HG03354 (cell line): ENCODE results near the gene EPB41L2.

Experiments
- ATAC-seq: cut with Tn5 transposase; IDR thresholded peaks from one replicate; pipeline ENCODE4 v1.9.1; 2021; ENCODE audit warnings: mild to moderate bottlenecking; ENCODE audit not compliant: unreplicated experiment, poor library complexity, severe bottlenecking

Gene EPB41L2

DNA sequence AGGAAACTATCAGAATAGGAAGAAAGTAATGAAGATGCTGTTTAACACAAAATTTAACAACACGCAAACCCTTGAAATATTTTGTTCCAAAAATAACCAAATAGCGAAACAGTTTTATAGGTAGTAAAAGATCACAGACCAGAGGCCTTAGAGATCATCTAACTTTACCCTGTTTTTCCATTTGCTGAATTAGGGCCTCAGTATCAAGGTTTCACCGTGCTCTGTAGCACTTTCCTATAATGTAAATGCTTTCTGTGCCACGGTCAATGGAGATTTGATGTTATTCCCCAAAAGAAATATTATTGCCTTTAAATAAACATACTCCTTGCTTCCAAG is 23.7 kb downstream of the EPB41L2 start:
- ATAC-seq: no peak

GRCh38 chr6:131038597-131039344 is 24.3 kb downstream of the EPB41L2 start:
- no peak for ATAC-seq

DNA sequence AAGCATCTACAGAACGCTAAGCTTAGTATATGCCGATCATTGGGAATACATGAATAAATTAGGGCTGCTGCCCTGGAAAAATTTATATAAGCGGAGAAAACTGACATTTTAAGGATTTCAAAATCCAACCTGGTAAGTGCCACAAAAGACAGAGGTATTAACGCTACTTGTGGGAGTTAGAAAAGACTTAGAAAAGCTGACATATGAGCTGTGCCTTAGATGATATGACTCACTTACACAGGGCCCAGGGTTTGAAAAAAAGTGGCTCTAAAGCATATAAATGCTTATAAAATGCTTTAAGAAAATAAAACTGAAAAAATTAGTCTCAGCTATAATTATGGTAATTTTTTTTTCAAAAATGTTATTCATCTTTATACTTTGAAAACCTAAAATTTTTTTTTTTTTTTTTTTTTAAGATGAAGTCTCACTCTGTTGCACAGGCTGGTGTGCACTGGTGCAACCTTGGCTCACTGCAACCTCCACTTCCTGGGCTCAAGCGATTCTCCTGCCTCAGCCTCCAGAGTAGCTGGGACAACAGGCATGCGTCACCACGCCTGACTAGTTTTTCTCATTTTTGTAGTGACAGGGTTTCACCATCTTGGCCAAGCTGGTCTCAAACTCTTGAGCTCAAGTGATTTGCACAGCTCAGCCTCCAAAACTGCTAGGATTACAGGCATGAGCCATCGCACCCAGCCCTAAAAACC is 25.7 kb downstream of the EPB41L2 start:
- no peak for ATAC-seq

DNA sequence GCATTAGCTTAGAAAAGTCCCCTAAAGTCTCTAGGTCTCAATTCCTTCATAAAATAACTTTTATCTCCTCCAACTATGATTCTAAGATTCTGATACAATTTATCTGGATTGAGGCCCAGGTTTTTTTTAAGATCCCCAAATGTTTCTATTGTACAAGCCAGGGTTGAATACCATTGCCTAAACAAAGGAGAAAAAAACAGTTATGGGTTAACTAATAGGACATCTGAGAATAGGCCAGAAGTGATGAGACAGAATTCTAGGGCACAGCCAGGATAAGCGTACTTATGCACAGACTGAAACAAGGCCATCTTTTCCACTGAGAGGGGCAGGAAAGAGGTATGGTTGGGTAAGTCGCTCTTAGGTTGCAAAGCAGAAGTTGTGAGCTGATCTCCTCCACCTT is 26.4 kb downstream of the EPB41L2 start:
- ATAC-seq: no peak

GRCh38 chr6:131036143-131036542 is 26.9 kb downstream of the EPB41L2 start:
- no peak for ATAC-seq

DNA sequence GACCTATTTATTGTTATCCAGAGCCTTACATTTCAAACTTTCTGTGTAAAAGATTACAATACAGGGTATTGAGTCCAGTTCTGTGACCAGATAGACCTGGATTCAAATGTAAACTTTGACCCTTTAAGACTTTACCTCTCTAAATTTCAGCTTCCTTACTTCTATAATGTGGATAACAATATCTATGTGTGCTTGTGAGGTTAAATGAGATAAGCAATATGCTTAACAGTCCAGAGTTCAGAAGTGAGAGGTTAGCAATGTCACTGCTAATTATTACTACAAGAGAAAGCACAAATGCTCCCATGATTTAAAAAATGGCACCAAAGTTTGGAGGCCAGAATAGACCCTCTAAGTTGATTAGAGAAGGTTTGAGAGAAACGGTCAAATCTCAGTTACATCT is 27.5 kb downstream of the EPB41L2 start:
- ATAC-seq: no peak

DNA sequence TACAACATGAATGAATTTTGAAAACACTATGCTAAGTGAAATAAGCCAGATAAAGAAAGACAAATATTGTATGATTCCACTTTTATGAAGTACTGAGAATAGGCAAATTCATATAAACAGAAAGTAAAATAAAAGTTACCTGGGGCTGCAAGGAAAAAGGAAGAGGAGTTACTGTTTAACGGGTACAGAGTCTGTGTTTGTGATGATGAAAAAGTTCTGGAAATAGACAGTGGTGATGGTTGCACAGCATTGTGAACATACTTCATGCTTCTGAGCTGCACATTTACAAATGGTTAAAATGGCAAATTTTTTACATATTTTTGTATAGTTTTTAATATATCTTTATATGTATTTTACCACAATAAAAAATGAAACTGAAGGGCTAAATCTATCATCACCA is 29.4 kb downstream of the EPB41L2 start:
- ATAC-seq: no peak

DNA sequence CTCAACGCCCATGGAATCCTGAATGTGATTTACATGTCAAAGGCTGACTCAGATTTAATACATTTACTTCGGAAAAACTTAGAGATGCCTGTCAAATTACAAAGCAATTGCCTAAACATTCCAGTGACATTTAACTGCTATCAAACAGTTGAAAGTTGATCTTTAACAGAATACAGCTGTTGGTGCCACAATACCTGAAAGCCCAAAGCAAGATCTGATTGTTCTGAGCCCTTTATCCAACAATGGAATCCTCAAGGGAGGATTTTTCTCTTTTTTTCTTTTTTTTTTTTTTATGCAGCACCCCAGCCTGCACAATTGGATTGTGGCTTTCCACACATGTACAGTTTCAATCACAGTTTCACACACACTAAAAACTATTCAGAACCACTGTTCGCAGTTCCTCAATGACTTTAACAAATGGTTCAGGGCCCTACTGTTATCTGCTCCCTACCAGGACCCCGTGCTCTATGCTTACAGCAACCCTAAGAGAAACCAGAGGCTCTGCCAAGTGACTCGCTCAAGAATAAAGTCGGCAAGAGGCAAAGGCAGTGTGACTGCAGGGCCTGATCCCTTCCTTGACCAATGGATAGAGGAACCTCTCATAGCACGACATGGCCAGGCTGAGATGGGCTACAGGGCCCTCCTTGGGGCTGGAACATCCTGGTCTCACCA is 33.3 kb downstream of the EPB41L2 start:
- peak; percentile 91 for ATAC-seq

DNA sequence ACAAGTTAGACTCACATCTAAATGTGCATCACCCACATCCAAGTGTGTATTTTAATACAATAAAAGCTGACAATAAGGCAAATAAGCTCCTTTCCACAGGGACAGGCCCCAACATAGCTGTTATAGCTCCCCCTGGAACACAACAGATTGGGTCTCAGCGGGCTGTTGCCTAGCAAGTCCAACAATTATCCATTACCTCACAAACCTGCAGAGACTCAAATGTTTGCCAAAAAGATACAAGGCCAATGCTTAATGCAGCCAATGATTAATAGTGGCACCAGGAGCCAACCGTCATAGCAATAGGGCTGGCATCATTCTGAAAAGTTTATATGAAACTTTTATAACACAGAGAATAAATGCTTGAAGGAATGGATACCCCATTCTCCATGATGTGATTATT is 35.7 kb downstream of the EPB41L2 start:
- ATAC-seq: no peak

GRCh38 chr6:131026243-131026642 is 36.8 kb downstream of the EPB41L2 start:
- no peak for ATAC-seq

DNA sequence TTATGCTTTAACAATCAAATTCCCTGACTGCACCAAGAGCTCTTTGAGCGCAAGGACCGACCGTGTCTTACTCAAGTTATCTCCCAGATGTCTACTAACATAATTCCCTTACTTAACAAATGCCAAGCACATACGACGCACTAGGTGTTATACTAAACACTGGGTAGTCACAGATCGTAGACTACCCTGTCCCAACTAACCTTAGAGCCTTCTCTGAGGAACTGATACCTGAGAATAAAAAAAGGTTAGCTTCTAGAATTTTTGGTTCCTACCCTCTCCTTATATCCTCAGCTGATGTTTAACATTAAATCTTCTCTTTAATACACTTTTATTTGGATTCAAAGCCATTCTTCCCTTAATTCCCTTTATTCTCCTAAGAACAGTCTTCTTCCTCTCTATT is 38.5 kb downstream of the EPB41L2 start:
- ATAC-seq: no peak

- ATAC-seq: no peak
Observed at GRCh38 chr6:131023834-131024504, 39.1 kb downstream of the EPB41L2 start.

- no peak for ATAC-seq
Observed at GRCh38 chr6:131022691-131023090, 40.4 kb downstream of the EPB41L2 start.

DNA sequence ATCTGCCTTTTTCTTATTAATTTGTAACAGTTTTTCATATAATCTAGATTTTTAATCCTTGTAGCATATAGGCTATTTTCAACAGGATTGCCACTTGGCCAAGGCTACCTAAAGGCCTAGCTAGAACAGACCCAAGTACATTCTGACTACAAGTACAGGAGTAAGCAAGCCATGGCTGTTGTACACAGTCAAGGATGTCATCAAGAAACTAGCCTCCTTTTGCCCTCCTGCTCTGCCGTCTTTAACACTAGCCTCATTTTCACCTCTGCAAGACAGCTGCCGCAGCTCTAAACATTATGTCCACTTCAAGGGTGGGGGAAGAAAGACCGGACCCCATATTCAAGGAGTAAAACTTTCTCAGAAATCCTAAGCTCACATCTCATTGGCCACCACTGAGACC is 45.1 kb downstream of the EPB41L2 start:
- no peak for ATAC-seq

- ATAC-seq: no peak
Observed at GRCh38 chr6:131015630-131016263, 47.3 kb downstream of the EPB41L2 start.

GRCh38 chr6:131015025-131015591 is 47.9 kb downstream of the EPB41L2 start:
- ATAC-seq: no peak

DNA sequence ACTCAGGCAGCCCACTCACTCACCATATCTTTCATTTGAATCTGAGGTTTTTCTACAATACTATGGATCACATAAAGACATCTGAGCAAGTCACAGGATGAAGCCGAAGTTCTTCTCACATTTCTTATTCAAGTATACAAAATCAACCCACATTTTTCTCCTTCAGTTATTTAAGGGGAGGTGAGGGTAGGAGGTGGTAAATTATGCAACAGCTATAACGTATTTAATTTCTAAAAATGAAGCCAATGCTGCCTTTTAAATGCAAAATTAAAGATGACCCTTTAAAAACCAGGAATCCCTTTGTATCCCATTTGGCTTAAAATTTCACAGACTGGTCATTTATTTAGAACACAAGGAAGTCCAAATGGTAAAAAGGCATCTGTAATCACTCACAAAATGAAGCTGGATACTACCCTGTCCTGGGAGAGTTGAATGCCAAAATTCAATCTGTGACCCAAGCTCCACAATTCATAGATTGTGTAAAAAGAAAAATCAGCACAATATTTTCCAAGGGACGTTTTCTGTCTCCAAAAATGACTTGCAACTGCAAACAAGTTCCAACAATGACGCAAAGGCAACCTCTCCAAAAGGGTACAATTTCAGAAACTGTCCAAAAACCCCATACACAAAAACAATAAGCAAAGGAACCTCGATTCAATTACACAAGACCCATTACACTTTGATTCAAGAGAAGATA is 48.8 kb downstream of the EPB41L2 start:
- ATAC-seq: no peak

GRCh38 chr6:131013495-131013894 is 49.5 kb downstream of the EPB41L2 start:
- no peak for ATAC-seq

DNA sequence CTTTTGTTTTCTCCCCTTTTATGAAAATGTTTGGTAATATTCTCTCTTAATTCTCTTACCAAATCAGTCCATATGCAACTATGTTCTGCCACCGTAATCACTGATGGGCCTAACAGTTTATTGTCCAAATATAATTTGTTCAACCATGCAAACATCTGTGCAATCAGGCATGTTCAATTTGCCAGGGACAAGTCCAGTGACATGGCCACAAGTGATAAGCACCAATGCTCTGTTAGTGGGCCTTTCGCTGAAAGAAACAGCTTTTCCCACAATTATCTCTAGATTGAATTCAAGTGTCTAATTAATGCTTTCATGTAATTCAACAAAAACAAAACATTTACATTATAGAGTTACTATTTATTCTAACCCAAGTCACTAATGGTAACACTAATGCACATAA is 53.3 kb downstream of the EPB41L2 start:
- no peak for ATAC-seq
